Measurements from ENCODE around the gene DUOXA2. TPM values are rescaled to one million over a fixed set of nuclear protein-coding genes. Genes with fewer than 3 reads are reported as not detected.

DUOXA2 gene
- total RNA-seq, 2 donors from 2014 or later = not detected

GRCh38 chr15:45121706-45122417, 7.7 kb downstream of the DUOXA2 start:
- no peaks in the 10 kb centered on the region for H3K27me3 ChIP-seq (replicated peaks; ENCODE audit: insufficient read depth)

GRCh38 chr15:45122719-45123118, 8.6 kb downstream of the DUOXA2 start:
- Histone ChIP-seq H3K27ac (no peak overlapping the region), H3K36me3 (no peaks in the 10 kb centered on the region), H3K9me3 (no peaks in the 10 kb centered on the region), H3K27me3 (replicated peaks; ENCODE audit: insufficient read depth) (no peaks in the 10 kb centered on the region), H3K4me3 (no peak overlapping the region), H3K4me1 (ENCODE audit: control insufficient read depth in 1 of 2, low read depth in 2 of 2) (peaks cover 0 to 2% of the 10 kb centered on the region in 2 donors)
- no peak for TF ChIP-seq CTCF (IDR thresholded peaks at IDR 0.05)
- DNase-seq (ENCODE audit: low spot score) (no peak), ATAC-seq (ENCODE audit: insufficient number of reproducible peaks, low FRiP score, low read depth) (no peak)

More at GRCh38 chr15:45121706-45122417, 7.7 kb downstream of the DUOXA2 start:
- Histone ChIP-seq H3K27ac (no peak overlapping the region), H3K36me3 (no peaks in the 10 kb centered on the region), H3K4me1 (ENCODE audit: control insufficient read depth in 1 of 2, low read depth in 2 of 2) (peaks cover 4 to 10% of the 10 kb centered on the region in 2 donors), H3K9me3 (no peaks in the 10 kb centered on the region), H3K4me3 (no peak overlapping the region)
- ATAC-seq (ENCODE audit: insufficient number of reproducible peaks, low FRiP score, low read depth) (no peak), DNase-seq (ENCODE audit: low spot score) (no peak)
- no peak for TF ChIP-seq CTCF (IDR thresholded peaks at IDR 0.05)

- DNase-seq (ENCODE audit: low spot score) (no peak), ATAC-seq (ENCODE audit: insufficient number of reproducible peaks, low FRiP score, low read depth) (no peak)
- no peak overlapping the region for H3K4me3 ChIP-seq
- H3K27me3 ChIP-seq (replicated peaks; ENCODE audit: insufficient read depth) = no peaks in the 10 kb centered on the region
- H3K27ac ChIP-seq = no peak overlapping the region
- H3K36me3 ChIP-seq = no peaks in the 10 kb centered on the region
- TF ChIP-seq CTCF (IDR thresholded peaks at IDR 0.05) = no peak
- no peaks in the 10 kb centered on the region for H3K4me1 ChIP-seq (ENCODE audit: control insufficient read depth in 1 of 2, low read depth in 2 of 2)
- H3K9me3 ChIP-seq = no peaks in the 10 kb centered on the region
These were observed 9.3 kb downstream of the DUOXA2 start for GRCh38 chr15:45123397-45123796.

GRCh38 chr15:45126535-45127158, 12.5 kb downstream of the DUOXA2 start:
- TF ChIP-seq CTCF (IDR thresholded peaks at IDR 0.05) = peak; percentile 33
- H3K27me3 ChIP-seq (replicated peaks; ENCODE audit: insufficient read depth) = no peaks in the 10 kb centered on the region
- H3K4me1 ChIP-seq (ENCODE audit: control insufficient read depth in 1 of 2, low read depth in 2 of 2) = peaks cover 0 to 7% of the 10 kb centered on the region in 2 donors
- H3K36me3 ChIP-seq = no peaks in the 10 kb centered on the region
- no peak for ATAC-seq (ENCODE audit: insufficient number of reproducible peaks, low FRiP score, low read depth)
- H3K4me3 ChIP-seq = no peak overlapping the region
- no peak overlapping the region for H3K27ac ChIP-seq
- no peaks in the 10 kb centered on the region for H3K9me3 ChIP-seq
- DNase-seq (ENCODE audit: low spot score) = no peak

- Histone ChIP-seq H3K27ac (no peak overlapping the region), H3K36me3 (no peaks in the 10 kb centered on the region), H3K27me3 (replicated peaks; ENCODE audit: insufficient read depth) (no peaks in the 10 kb centered on the region), H3K9me3 (no peaks in the 10 kb centered on the region), H3K4me1 (ENCODE audit: control insufficient read depth in 1 of 2, low read depth in 2 of 2) (peaks cover 0 to 7% of the 10 kb centered on the region in 2 donors), H3K4me3 (peak overlapping the region; percentile 55)
- DNase-seq (ENCODE audit: low spot score) = no peak
- no peak for TF ChIP-seq CTCF (IDR thresholded peaks at IDR 0.05)
- no peak for ATAC-seq (ENCODE audit: insufficient number of reproducible peaks, low FRiP score, low read depth)
These were observed 15.0 kb downstream of the DUOXA2 start for GRCh38 chr15:45128971-45129639.
